Lung microvascular endothelial cell (primary cell): ENCODE results near the gene QTRT2. TPM values are rescaled to one million over a fixed set of nuclear protein-coding genes. Genes with fewer than 3 reads are reported as not detected.

Source experiments
- DNase-seq, 2 donors: peaks; one replicate each; pipeline versions ENCODE4 v3.0.0 to v3.0.0-alpha.2; 2010; ENCODE audit warnings: low read depth in 2 of 2
- total RNA-seq: library from RNA; depleted of rRNA; stranded (reverse); fragments of >200 nt; gene quantifications from 2 replicates; pipeline ENCODE4 v1.2.1, GENCODE V29; 2014

QTRT2 gene
- total RNA-seq, 1 donor from 2014 or later, result 28.8 TPM

GRCh38 chr3:114122027-114122709 lies 65.6 kb downstream of the QTRT2 start:
- DNase-seq, result peak; percentile 94 to 96

GRCh38 chr3:114126461-114126860 lies 69.9 kb downstream of the QTRT2 start:
- no peak for DNase-seq

GRCh38 chr3:114127517-114127916 lies 71.0 kb downstream of the QTRT2 start:
- DNase-seq, result no peak

- peak in 1 of 2 donors; percentile 38 for DNase-seq
Observed at GRCh38 chr3:114128231-114128630, 71.7 kb downstream of the QTRT2 start.

GRCh38 chr3:114128826-114129225 lies 72.3 kb downstream of the QTRT2 start:
- DNase-seq, result peak in 1 of 2 donors; percentile 19

- no peak for DNase-seq
Observed at GRCh38 chr3:114132500-114132899, 76.0 kb downstream of the QTRT2 start.

GRCh38 chr3:114133947-114134346 lies 77.4 kb downstream of the QTRT2 start:
- no peak for DNase-seq

Other genes starting within 250 kb of the QTRT2 start
- 19.2 and 25.6 TPM in 2 replicates for gene GRAMD1C, start 217.9 kb upstream of the QTRT2 start, total RNA-seq
- 7.2 and 20.6 TPM in 2 replicates for gene ZDHHC23, start 108.7 kb upstream of the QTRT2 start, total RNA-seq
- 0.44 and 0.79 TPM in 2 replicates for gene CCDC191, start 211 bp upstream of the QTRT2 start, total RNA-seq
- gene DRD3, start 122.3 kb downstream of the QTRT2 start, total RNA-seq, result not detected in 2 replicates
- not detected in 2 replicates for gene ZNF80, start 180.8 kb downstream of the QTRT2 start, total RNA-seq
- gene TIGIT, start 237.3 kb downstream of the QTRT2 start, total RNA-seq, result not detected in 2 replicates